Naive thymus-derived CD8-positive, alpha-beta T cell (primary cell): ENCODE measurements around the gene DENND2C. TPM values are rescaled to one million over a fixed set of nuclear protein-coding genes. Genes with fewer than 3 reads are reported as not detected.
"Not testable (repeated sequence)": the region's sequence is repeated elsewhere in the genome, so short reads cannot be mapped to it uniquely, and the experiment has no call there.

Experiments used
- ATAC-seq, 2 donors: fragments of 150-1000 bp; cut with Tn5 transposase in 1 of 2; sonication (Bioruptor Pico), chemical (Tn5 transposase) in 1 of 2; 1 replicate in 1 of 2; 2 replicates in 1 of 2; pipeline ENCODE4 v1.10.0; 2021; ENCODE audit warnings: mild to moderate bottlenecking in 2 of 2, moderate library complexity in 2 of 2
- POLR2A ChIA-PET: fragments of 350-600 bp; sonication (Branson Sonifier 250); formaldehyde crosslinking; loops from one replicate; lab custom pipeline; 2021; ENCODE audit warnings: antibody characterized with exemption; lab: Charles Lee
- DNase-seq, 10 donors: peaks; one replicate each; pipeline versions ENCODE4 v3.0.0 to v3.0.0-alpha.2; 2020 to 2022
- H3K27ac Mint-ChIP-seq, 10 donors: one replicate each; pipeline ENCODE4 v1.8.0; 2020 to 2022; ENCODE audit warnings: mild to moderate bottlenecking in 10 of 10, mixed read lengths in 10 of 10, moderate library complexity in 4 of 10, inconsistent platforms in 1 of 10
- H3K27me3 Mint-ChIP-seq, 5 donors: one replicate each; pipeline ENCODE4 v1.8.0; 2021 to 2022; ENCODE audit warnings: mixed read lengths in 5 of 5
- H3K36me3 Mint-ChIP-seq, 3 donors: one replicate each; pipeline ENCODE4 v1.8.0; 2020 to 2022; ENCODE audit warnings: mixed read lengths in 3 of 3, mild to moderate bottlenecking in 2 of 3, inconsistent platforms in 1 of 3
- H3K4me1 Mint-ChIP-seq, 4 donors: one replicate each; pipeline ENCODE4 v1.8.0; 2021 to 2022; ENCODE audit warnings: mixed read lengths in 4 of 4
- H3K4me3 Mint-ChIP-seq, 10 donors: one replicate each; pipeline ENCODE4 v1.8.0; 2020 to 2022; ENCODE audit warnings: mild to moderate bottlenecking in 10 of 10, mixed read lengths in 10 of 10, moderate library complexity in 6 of 10, inconsistent platforms in 1 of 10
- H3K9me3 Mint-ChIP-seq, 9 donors: one replicate each; pipeline ENCODE4 v1.8.0; 2020 to 2022; ENCODE audit warnings: mixed read lengths in 9 of 9, mild to moderate bottlenecking in 3 of 9, inconsistent platforms in 1 of 9, moderate library complexity in 1 of 9
- polyA plus RNA-seq, 3 donors: library from polyadenylated mRNA; unstranded; fragments of 300-500 nt; fragmentation: Illumina TruSeq; gene quantifications; one replicate each; pipeline ENCODE4 v1.2.3, GENCODE V29; 2021
- total RNA-seq, 8 experiments: library from RNA in 2 of 8; stranded (reverse) in 2 of 8; gene quantifications; one replicate each; pipeline ENCODE4 v1.2.3 and lab custom pipeline; 2021 to 2026

The DENND2C gene
- total and polyA plus RNA-seq, 5 experiments from 2014 or later = 0.44 to 2.3 (median 1.0) TPM

- H3K4me1 Mint-ChIP-seq = peaks cover under 1 to 2% (median 1%) of the 10 kb centered on the region in 4 donors
- peaks cover 0 to 5% (median 0%) of the 10 kb centered on the region in 9 donors for H3K9me3 Mint-ChIP-seq
- H3K36me3 Mint-ChIP-seq = no peaks in the 10 kb centered on the region
- ATAC-seq = no peak
- POLR2A ChIA-PET = no interaction called here
- H3K27ac Mint-ChIP-seq = no peak overlapping the region
- H3K4me3 Mint-ChIP-seq = no peak overlapping the region
- peaks cover 0 to 23% (median 2%) of the 10 kb centered on the region in 5 donors for H3K27me3 Mint-ChIP-seq
- DNase-seq = no peak
Measured at GRCh38 chr1:114587203-114587991, 82.5 kb downstream of the DENND2C start.

- Mint-ChIP-seq H3K27me3 (peaks cover 0 to 21% (median 1%) of the 10 kb centered on the region in 5 donors), H3K36me3 (peaks cover 0 to 2% (median 0%) of the 10 kb centered on the region in 3 donors), H3K27ac (no peak overlapping the region), H3K9me3 (peaks cover 0 to 12% (median 0%) of the 10 kb centered on the region in 9 donors), H3K4me3 (no peak overlapping the region), H3K4me1 (peaks cover 6 to 10% (median 9%) of the 10 kb centered on the region in 4 donors)
- POLR2A ChIA-PET = no interaction called here
- DNase-seq (no peak), ATAC-seq (no peak)
Measured at GRCh38 chr1:114586513-114587047, 83.3 kb downstream of the DENND2C start.

- Mint-ChIP-seq H3K9me3 (peaks cover 0 to 12% (median 0%) of the 10 kb centered on the region in 9 donors), H3K27me3 (peaks cover 0 to 16% (median 0%) of the 10 kb centered on the region in 5 donors), H3K27ac (no peak overlapping the region), H3K36me3 (peaks cover 0 to 2% (median 0%) of the 10 kb centered on the region in 3 donors), H3K4me1 (peaks cover 6 to 21% (median 17%) of the 10 kb centered on the region in 4 donors), H3K4me3 (no peak overlapping the region)
- no peak for DNase-seq
- POLR2A ChIA-PET = no interaction called here
- no peak for ATAC-seq
Measured at GRCh38 chr1:114585231-114585630, 84.6 kb downstream of the DENND2C start.

GRCh38 chr1:114581335-114582287 is 88.2 kb downstream of the DENND2C start, which contains the start of gene BCAS2:
Gene BCAS2, minus strand, starts transcription at chr1:114581615. Its CDS starts 24 bp downstream, at chr1:114581591.
- H3K4me3 Mint-ChIP-seq = peak within 1 kb of the TSS; percentile 90 to 99 (median 96)
- POLR2A ChIA-PET = interaction anchor here (0.6 to 3.3 kb wide), 6 partner anchors 70 to 199 kb away, joined by 3 to 40 read pairs (median 4); partner anchors contain the start of genes CSDE1, SIKE1 and TRIM33
- H3K9me3 Mint-ChIP-seq = peaks cover 0 to 12% (median 0%) of the 10 kb centered on the region in 9 donors
- DNase-seq (peak; percentile 77 to 98 (median 96)), ATAC-seq (peak; percentile 90 to 96)
- peaks cover 11 to 49% (median 39%) of the 10 kb centered on the region in 4 donors for H3K4me1 Mint-ChIP-seq
- peak within 1 kb of the TSS; percentile 96 to 100 (median 99) for H3K27ac Mint-ChIP-seq
- H3K36me3 Mint-ChIP-seq = peaks cover 0 to 30% (median 22%) of the 10 kb centered on the region in 3 donors
- peaks cover 0 to 2% (median 0%) of the 10 kb centered on the region in 5 donors for H3K27me3 Mint-ChIP-seq

- POLR2A ChIA-PET = no interaction called here
Measured at GRCh38 chr1:114574365-114574764, 95.5 kb downstream of the DENND2C start.

GRCh38 chr1:114564141-114564540 is 105.7 kb downstream of the DENND2C start:
- Mint-ChIP-seq H3K4me3 (no peak overlapping the region), H3K36me3 (peaks cover 32 to 52% (median 35%) of the 10 kb centered on the region in 3 donors), H3K9me3 (peaks cover 0 to 13% (median 5%) of the 10 kb centered on the region in 9 donors), H3K4me1 (peaks cover 0 to 10% (median 1%) of the 10 kb centered on the region in 4 donors), H3K27me3 (no peaks in the 10 kb centered on the region), H3K27ac (no peak overlapping the region)
- DNase-seq (no peak), ATAC-seq (no peak)
- POLR2A ChIA-PET = no interaction called here

More at GRCh38 chr1:114574365-114574764, 95.5 kb downstream of the DENND2C start:
- no peak for ATAC-seq
- Mint-ChIP-seq H3K36me3 (peaks cover 7 to 94% (median 52%) of the 10 kb centered on the region in 3 donors), H3K27ac (no peak overlapping the region), H3K4me1 (peaks cover 7 to 24% (median 17%) of the 10 kb centered on the region in 4 donors), H3K9me3 (no peaks in the 10 kb centered on the region), H3K27me3 (no peaks in the 10 kb centered on the region), H3K4me3 (no peak overlapping the region)
- DNase-seq = no peak

- H3K27me3 Mint-ChIP-seq, H3K4me1 Mint-ChIP-seq, DNase-seq, ATAC-seq, H3K4me3 Mint-ChIP-seq, H3K27ac Mint-ChIP-seq, POLR2A ChIA-PET: not testable (repeated sequence)
- peaks cover 27 to 41% (median 33%) of the 10 kb centered on the region in 3 donors for H3K36me3 Mint-ChIP-seq
- H3K9me3 Mint-ChIP-seq = peaks cover 0 to 13% (median 5%) of the 10 kb centered on the region in 9 donors
Measured at GRCh38 chr1:114562978-114563510, 106.8 kb downstream of the DENND2C start.

GRCh38 chr1:114561333-114561732 is 108.5 kb downstream of the DENND2C start:
- Mint-ChIP-seq H3K9me3 (peaks cover 0 to 13% (median 5%) of the 10 kb centered on the region in 9 donors), H3K27me3 (no peaks in the 10 kb centered on the region), H3K36me3 (peaks cover 15 to 26% (median 18%) of the 10 kb centered on the region in 3 donors), H3K27ac (no peak overlapping the region), H3K4me3 (no peak overlapping the region), H3K4me1 (peaks cover 0 to 10% (median 1%) of the 10 kb centered on the region in 4 donors)
- DNase-seq = no peak
- POLR2A ChIA-PET = no interaction called here
- no peak for ATAC-seq

- Mint-ChIP-seq H3K27ac (peak overlapping the region in 1 of 10 donors; percentile 41), H3K27me3 (no peaks in the 10 kb centered on the region), H3K36me3 (peaks cover 0 to 6% (median 0%) of the 10 kb centered on the region in 3 donors), H3K4me1 (peaks cover 0 to 10% (median 1%) of the 10 kb centered on the region in 4 donors), H3K9me3 (no peaks in the 10 kb centered on the region), H3K4me3 (no peak overlapping the region)
- ATAC-seq (no peak), DNase-seq (no peak)
- POLR2A ChIA-PET = no interaction called here
Measured at GRCh38 chr1:114559356-114559755, 110.5 kb downstream of the DENND2C start.

- peaks cover 0 to 3% (median 0%) of the 10 kb centered on the region in 3 donors for H3K36me3 Mint-ChIP-seq
- no peaks in the 10 kb centered on the region for H3K27me3 Mint-ChIP-seq
- ATAC-seq = peak in 1 of 2 donors; percentile 38
- peak overlapping the region in 1 of 10 donors; percentile 45 for H3K27ac Mint-ChIP-seq
- H3K4me1 Mint-ChIP-seq = peaks cover 0 to 10% (median 1%) of the 10 kb centered on the region in 4 donors
- POLR2A ChIA-PET = no interaction called here
- no peaks in the 10 kb centered on the region for H3K9me3 Mint-ChIP-seq
- H3K4me3 Mint-ChIP-seq = no peak overlapping the region
- peak in 3 of 10 donors; percentile 27 to 42 (median 30) for DNase-seq
Measured at GRCh38 chr1:114558544-114558943, 111.3 kb downstream of the DENND2C start.

- H3K4me1 Mint-ChIP-seq = peaks cover 0 to 3% (median 0%) of the 10 kb centered on the region in 4 donors
- POLR2A ChIA-PET = no interaction called here
- peaks cover 0 to 4% (median 0%) of the 10 kb centered on the region in 5 donors for H3K27me3 Mint-ChIP-seq
- no peak overlapping the region for H3K27ac Mint-ChIP-seq
- no peak overlapping the region for H3K4me3 Mint-ChIP-seq
- peaks cover 0 to 3% (median 0%) of the 10 kb centered on the region in 3 donors for H3K36me3 Mint-ChIP-seq
- DNase-seq (no peak), ATAC-seq (no peak)
- H3K9me3 Mint-ChIP-seq = no peaks in the 10 kb centered on the region
Measured at GRCh38 chr1:114554577-114554976, 115.3 kb downstream of the DENND2C start.
